Heart left ventricle (tissue), 13 donors: ENCODE data around the gene ZGPAT.

Source experiments
- CTCF ChIP-seq, 12 donors: fragments of 200-600 bp; sonication (generic) in 4 of 12; IDR thresholded peaks; one replicate each; pipeline versions ENCODE4 v1.5.0 to v1.8.0; 2018 to 2022; ENCODE audit warnings: antibody characterized with exemption in 12 of 12, mild to moderate bottlenecking in 5 of 12
- POLR2A ChIP-seq, 2 donors: fragments of 450-650 bp; IDR thresholded peaks; one replicate each; pipeline ENCODE4 v1.6.1; 2017; ENCODE audit warnings: antibody characterized with exemption in 2 of 2, mild to moderate bottlenecking in 2 of 2, moderate library complexity in 2 of 2
- donor health status: ischemic (EF 13 %, LVEDD 7.1; RV severe dilation, severe dysfunction).
- donor health status: DM: no; HTN: yes; CAD: no.
- donor health status: DM: no; HTN: no; CAD: no.
- donor health status: ischemic (EF 25% LVEDD 6.9; RV normal size, moderate dysfunction).
- donor health status: ischemic (EF 25% LVEDD 5.7; RV mildly dilated, moderate dysfunction).
- donor health status: ischemic (EF 35%, LVEDD 5.7; RV mildly dilated, moderate dysfunction).
- donor health status: nonischemic (EF 11% LVEDD 7.7; RV severe dilation, severe dysfunction).
- donor health status: DM: yes; HTN: yes; CAD: no.
- donor health status: PGD.
- donor health status: ischemic (EF 29% LVEDD 5.4; RV normal size, mild dysfunction).
- donor health status: nonischemic (EF 23%, LVEDD 6.1; RV moderate dilation, normal function).

- no peak for TF ChIP-seq CTCF (IDR thresholded peaks at IDR 0.05)
- TF ChIP-seq POLR2A (IDR thresholded peaks at IDR 0.05), result no peak
Measured at GRCh38 chr20:63714858-63715257, 7.0 kb downstream of the ZGPAT start.
